HepG2 (cell line): ENCODE measurements around the gene WWP2. TPM values are rescaled to one million over a fixed set of nuclear protein-coding genes. Genes with fewer than 3 reads are reported as not detected.

ENCODE experiments used
- GTF3A ChIP-seq: sonication (generic); formaldehyde crosslinking; conservative IDR thresholded peaks from 2 replicates; pipeline ENCODE4 v1.4.0; 2020; ENCODE audit warnings: mild to moderate bottlenecking, missing genetic modification reagents
- LCORL ChIP-seq, 2 experiments: fragments of 450-650 bp in 1 of 2; sonication (generic) in 1 of 2; formaldehyde crosslinking in 1 of 2; IDR thresholded peaks; 2 replicates each; pipeline versions ENCODE4 v1.5.0 to v1.6.1; 2017 to 2020; ENCODE audit warnings: antibody characterized with exemption in 1 of 2, missing genetic modification reagents in 1 of 2
- MTA1 ChIP-seq: sonication (generic); formaldehyde crosslinking; IDR thresholded peaks from 2 replicates; pipeline ENCODE4 v1.4.0; 2020; ENCODE audit warnings: missing genetic modification reagents, mild to moderate bottlenecking, borderline replicate concordance
- SAP130 ChIP-seq: IDR thresholded peaks from 2 replicates; pipeline ENCODE4 v1.6.1; 2016; ENCODE audit warnings: low read depth
- ZMYM4 ChIP-seq: sonication (generic); formaldehyde crosslinking; IDR thresholded peaks from 2 replicates; pipeline ENCODE4 v1.8.1; 2023; ENCODE audit warnings: mild to moderate bottlenecking, missing genetic modification reagents
- ZNF260 ChIP-seq: sonication (generic); formaldehyde crosslinking; IDR thresholded peaks from 2 replicates; pipeline ENCODE4 v1.4.0; 2020; ENCODE audit warnings: missing genetic modification reagents, low read depth, mild to moderate bottlenecking, borderline replicate concordance
- ZNF333 ChIP-seq: sonication (generic); formaldehyde crosslinking; IDR thresholded peaks from 2 replicates; pipeline ENCODE4 v1.4.0; 2020; ENCODE audit warnings: mild to moderate bottlenecking, missing genetic modification reagents, borderline replicate concordance
- ZNF354B ChIP-seq: sonication (generic); formaldehyde crosslinking; IDR thresholded peaks from 2 replicates; pipeline ENCODE4 v1.8.0; 2022; ENCODE audit warnings: mild to moderate bottlenecking, missing genetic modification reagents
- ZSCAN12 ChIP-seq: sonication (generic); formaldehyde crosslinking; IDR thresholded peaks from 2 replicates; pipeline ENCODE4 v1.9.0; 2021; ENCODE audit warnings: mild to moderate bottlenecking, missing genetic modification reagents
- polyA plus RNA-seq, 8 experiments: library from polyadenylated mRNA; depleted of rRNA in 3 of 8; stranded (reverse) in 7 of 8; unstranded in 1 of 8; fragments of >200 nt; fragmentation: Illumina TruSeq in 4 of 8; extraction: Trizol in 4 of 8; gene quantifications; 2 replicates each; pipeline versions ENCODE4 v1.2.1 to v1.2.3, GENCODE V29; 2011 to 2016; ENCODE audit warnings: low read depth in 4 of 8, missing spikeins in 1 of 8, mixed read lengths in 1 of 8; ENCODE audit not compliant: insufficient read depth in 1 of 8
- total RNA-seq, 5 experiments: library from RNA; depleted of rRNA; stranded (reverse); fragments of >200 nt; fragmentation: Illumina TruSeq; extraction: Trizol; gene quantifications; 2 replicates each; pipeline ENCODE4 v1.2.3, GENCODE V29; 2016; ENCODE audit warnings: low read depth in 1 of 5
- TF ChIP-seq, protein P1 (sequence below): sonication (generic); formaldehyde crosslinking; IDR thresholded peaks from 2 replicates; pipeline ENCODE4 v1.4.0; 2020; ENCODE audit warnings: missing genetic modification reagents
- TF ChIP-seq, protein P2 (sequence below): sonication (generic); formaldehyde crosslinking; IDR thresholded peaks from 2 replicates; pipeline ENCODE4; 2020; ENCODE audit warnings: missing genetic modification reagents, mild to moderate bottlenecking, borderline replicate concordance
- TF ChIP-seq, protein P3 (sequence below), 2 experiments: fragments of 450-650 bp in 1 of 2; sonication (generic) in 1 of 2; formaldehyde crosslinking; IDR thresholded peaks; 2 replicates each; pipeline versions ENCODE4 v1.5.0 to v1.8.0; 2020 to 2022; ENCODE audit warnings: mild to moderate bottlenecking in 1 of 2, missing genetic modification reagents in 1 of 2

Gene WWP2
- total and polyA plus RNA-seq, 2 of the 13 experiments (the other 11 are each of a cell fraction or from before 2014, with no cell fraction given), result 11.4 to 28.2 TPM

DNA sequence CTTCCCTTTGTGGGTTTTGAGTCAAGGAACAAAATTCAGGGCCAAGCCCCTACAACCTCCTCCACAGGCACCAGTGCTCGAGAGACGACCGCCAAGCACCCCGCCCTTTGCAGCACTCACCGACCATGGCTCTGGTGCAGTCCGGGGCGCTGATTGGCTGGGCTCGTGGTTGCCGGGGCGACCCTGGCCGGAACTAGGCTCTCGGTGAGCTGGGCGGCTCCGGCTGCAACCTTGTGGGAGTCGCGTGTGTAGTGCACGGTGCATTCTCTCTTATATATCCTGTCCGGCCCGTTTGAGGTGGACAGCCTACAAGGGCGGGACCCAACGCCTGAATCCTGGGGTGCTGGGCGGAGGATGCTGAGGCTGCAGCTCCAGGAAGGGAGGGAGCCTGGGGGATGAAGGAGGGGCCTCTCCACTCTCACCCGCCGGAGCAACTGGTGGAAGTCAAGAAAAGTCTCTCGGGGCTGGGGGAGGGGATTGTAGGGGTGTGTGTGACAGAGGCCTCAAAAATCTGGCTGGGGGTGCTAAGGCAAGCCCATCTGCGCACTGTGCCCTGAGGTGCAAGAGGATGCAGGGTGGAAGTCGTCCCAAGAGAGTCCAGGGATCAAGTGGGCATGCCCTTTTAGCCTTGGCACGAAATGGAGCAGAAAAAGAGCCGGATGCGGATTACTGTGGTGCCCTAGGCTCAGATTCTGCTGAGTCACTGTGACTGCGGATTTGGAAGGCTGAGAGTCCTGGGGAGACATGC, 35.6 kb upstream of the WWP2 start, which contains the start of gene NQO1 (continued):
- TF ChIP-seq, protein P1, sequence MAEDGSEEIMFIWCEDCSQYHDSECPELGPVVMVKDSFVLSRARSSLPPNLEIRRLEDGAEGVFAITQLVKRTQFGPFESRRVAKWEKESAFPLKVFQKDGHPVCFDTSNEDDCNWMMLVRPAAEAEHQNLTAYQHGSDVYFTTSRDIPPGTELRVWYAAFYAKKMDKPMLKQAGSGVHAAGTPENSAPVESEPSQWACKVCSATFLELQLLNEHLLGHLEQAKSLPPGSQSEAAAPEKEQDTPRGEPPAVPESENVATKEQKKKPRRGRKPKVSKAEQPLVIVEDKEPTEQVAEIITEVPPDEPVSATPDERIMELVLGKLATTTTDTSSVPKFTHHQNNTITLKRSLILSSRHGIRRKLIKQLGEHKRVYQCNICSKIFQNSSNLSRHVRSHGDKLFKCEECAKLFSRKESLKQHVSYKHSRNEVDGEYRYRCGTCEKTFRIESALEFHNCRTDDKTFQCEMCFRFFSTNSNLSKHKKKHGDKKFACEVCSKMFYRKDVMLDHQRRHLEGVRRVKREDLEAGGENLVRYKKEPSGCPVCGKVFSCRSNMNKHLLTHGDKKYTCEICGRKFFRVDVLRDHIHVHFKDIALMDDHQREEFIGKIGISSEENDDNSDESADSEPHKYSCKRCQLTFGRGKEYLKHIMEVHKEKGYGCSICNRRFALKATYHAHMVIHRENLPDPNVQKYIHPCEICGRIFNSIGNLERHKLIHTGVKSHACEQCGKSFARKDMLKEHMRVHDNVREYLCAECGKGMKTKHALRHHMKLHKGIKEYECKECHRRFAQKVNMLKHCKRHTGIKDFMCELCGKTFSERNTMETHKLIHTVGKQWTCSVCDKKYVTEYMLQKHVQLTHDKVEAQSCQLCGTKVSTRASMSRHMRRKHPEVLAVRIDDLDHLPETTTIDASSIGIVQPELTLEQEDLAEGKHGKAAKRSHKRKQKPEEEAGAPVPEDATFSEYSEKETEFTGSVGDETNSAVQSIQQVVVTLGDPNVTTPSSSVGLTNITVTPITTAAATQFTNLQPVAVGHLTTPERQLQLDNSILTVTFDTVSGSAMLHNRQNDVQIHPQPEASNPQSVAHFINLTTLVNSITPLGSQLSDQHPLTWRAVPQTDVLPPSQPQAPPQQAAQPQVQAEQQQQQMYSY (CRISPR knock-in tag), result 0 out of 2 replicates have a peak, but pooled peaks have one; percentile 48
- TF ChIP-seq ZSCAN12 (CRISPR knock-in tag), result no peak
- TF ChIP-seq, protein P2, sequence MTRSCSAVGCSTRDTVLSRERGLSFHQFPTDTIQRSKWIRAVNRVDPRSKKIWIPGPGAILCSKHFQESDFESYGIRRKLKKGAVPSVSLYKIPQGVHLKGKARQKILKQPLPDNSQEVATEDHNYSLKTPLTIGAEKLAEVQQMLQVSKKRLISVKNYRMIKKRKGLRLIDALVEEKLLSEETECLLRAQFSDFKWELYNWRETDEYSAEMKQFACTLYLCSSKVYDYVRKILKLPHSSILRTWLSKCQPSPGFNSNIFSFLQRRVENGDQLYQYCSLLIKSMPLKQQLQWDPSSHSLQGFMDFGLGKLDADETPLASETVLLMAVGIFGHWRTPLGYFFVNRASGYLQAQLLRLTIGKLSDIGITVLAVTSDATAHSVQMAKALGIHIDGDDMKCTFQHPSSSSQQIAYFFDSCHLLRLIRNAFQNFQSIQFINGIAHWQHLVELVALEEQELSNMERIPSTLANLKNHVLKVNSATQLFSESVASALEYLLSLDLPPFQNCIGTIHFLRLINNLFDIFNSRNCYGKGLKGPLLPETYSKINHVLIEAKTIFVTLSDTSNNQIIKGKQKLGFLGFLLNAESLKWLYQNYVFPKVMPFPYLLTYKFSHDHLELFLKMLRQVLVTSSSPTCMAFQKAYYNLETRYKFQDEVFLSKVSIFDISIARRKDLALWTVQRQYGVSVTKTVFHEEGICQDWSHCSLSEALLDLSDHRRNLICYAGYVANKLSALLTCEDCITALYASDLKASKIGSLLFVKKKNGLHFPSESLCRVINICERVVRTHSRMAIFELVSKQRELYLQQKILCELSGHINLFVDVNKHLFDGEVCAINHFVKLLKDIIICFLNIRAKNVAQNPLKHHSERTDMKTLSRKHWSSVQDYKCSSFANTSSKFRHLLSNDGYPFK (CRISPR knock-in tag), result no peak; the same call in 1 of the 2 replicates
- no peak for TF ChIP-seq LCORL (IDR thresholded peaks at IDR 0.05)
- TF ChIP-seq LCORL (CRISPR knock-in tag; IDR thresholded peaks at IDR 0.05), result peak; percentile 72
- TF ChIP-seq ZNF333, result no peak
- TF ChIP-seq SAP130 (CRISPR knock-in tag), result peak; percentile 87
- TF ChIP-seq ZMYM4, result peak; percentile 83
- TF ChIP-seq, protein P3, sequence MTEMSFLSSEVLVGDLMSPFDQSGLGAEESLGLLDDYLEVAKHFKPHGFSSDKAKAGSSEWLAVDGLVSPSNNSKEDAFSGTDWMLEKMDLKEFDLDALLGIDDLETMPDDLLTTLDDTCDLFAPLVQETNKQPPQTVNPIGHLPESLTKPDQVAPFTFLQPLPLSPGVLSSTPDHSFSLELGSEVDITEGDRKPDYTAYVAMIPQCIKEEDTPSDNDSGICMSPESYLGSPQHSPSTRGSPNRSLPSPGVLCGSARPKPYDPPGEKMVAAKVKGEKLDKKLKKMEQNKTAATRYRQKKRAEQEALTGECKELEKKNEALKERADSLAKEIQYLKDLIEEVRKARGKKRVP (CRISPR knock-in tag; IDR thresholded peaks at IDR 0.05), result no peak; a peak in 1 of 4 replicates
- TF ChIP-seq ZNF354B (CRISPR knock-in tag), result no peak
- TF ChIP-seq ZNF260 (CRISPR knock-in tag), result no peak
- no peak; the same call in 1 of the 2 replicates for TF ChIP-seq MTA1 (CRISPR knock-in tag)
- TF ChIP-seq GTF3A (CRISPR knock-in tag), result no peak
